Activated gamma-delta T cell treated with Interleukin-2 at 50 U/mL for 16 hours (primary cell): Measurements from ENCODE around the gene NEDD4L.
"Not testable (repeated sequence)": the region's sequence is repeated elsewhere in the genome, so short reads cannot be mapped to it uniquely, and the experiment has no call there.

ENCODE experiments used
- DNase-seq: peaks from one replicate; pipeline ENCODE4 v3.0.0-alpha.2; 2020

Gene NEDD4L

DNA sequence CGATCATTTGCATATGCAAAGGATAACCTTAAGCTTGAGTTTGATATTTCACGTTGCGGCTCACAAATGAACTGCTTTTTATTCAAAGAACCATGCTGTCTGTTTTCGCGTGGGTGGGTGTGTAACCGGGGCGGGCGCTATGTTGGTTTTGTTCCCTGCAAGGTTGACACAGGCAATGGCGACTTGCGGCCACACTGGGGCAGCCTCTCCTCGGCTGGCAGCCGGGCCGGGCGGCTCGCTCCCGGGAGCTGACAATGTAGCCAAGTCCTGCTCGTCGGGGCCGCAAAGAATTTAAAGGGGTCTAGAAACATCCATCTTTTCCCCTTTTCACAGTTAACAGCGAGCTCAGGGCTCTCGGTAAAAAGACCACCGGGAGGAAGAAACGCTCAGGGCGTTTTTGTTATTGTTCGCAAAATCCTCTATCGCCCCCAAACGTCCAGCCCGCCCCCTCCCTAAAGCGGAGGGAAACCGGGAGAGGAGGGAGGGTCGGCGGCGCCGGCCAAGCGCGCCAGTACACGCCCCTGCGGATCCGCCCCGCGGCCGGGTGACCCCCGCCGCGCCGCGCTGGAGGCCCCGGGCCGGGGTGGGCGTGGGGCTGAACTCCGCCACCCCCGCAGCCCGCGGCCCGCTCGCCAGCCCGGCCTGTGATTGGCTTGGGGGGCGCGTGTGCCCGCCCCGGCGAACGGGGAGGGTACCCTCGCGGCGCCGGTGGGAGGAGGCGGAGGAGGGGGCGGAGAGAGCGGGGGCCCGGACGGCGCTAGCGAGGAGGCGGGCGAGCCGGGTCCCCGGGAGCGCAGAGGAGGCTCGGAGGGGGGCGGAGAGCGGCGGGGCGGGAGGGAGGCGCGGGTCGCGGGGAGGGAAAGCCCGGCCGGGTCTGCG, at the start of gene NEDD4L:
TSS of gene NEDD4L (plus strand) at position 736 of the 879 bp plus-strand sequence. CDS start 435 bp downstream, outside the sequence.
- peak; percentile 75 for DNase-seq

DNA sequence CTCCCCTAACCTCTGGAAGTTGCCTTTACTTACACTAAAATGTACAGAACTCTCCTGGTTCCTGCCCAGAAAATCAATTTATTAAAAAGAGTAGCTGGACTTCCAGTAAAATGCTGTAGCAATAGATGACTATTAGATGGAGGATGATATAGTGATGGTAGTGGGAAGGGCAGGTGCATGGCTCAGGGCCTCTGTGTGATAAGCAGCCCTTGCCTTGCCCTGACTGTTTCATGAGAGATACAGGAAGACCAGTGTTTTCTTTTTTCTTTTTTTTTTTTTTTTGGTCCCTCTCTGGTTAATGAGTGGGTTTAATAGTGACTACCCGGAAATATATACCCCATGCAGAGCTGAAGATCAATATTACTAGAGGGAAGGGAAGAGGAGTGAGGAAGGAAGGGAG, 48.7 kb upstream of the NEDD4L start:
- DNase-seq = no peak

DNA sequence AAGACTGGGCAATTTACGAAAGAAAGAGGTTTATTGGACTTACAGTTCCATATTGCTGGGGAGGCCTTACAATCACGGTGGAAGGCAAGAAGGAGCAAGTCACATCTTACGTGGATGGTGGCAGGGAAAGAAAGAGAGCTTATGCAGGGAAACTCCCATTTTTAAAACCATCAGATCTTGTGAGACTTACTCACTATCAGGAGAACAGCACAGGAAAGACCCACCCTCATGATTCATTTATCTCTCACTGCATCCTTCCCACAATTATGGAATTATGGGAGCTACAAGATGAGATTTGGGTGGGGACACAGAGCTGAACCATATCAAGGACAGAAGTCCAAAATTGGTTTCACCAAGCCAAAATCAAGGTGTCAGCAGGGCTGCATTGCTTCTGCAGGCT, 47.1 kb upstream of the NEDD4L start:
- DNase-seq = not testable (repeated sequence)

DNA sequence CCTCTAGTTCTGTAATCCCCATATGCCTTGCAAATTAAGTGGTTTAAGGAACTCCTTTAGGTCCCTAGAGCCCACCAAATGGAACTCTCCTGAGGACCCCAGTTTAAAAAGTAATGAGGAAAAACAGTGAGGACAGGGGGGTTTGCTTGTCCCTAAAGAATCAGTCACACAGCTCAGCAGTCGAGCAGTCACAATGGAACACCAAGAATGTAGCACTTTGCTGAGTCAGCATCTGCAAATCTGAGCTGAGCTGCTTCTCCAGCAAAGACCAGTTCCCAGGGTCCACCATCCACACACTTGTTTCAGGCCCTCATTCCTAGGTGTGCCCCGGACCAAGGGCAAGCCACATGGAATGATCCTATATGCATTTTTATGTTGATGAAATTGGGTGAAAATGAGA, 46.2 kb upstream of the NEDD4L start:
- no peak for DNase-seq

DNA sequence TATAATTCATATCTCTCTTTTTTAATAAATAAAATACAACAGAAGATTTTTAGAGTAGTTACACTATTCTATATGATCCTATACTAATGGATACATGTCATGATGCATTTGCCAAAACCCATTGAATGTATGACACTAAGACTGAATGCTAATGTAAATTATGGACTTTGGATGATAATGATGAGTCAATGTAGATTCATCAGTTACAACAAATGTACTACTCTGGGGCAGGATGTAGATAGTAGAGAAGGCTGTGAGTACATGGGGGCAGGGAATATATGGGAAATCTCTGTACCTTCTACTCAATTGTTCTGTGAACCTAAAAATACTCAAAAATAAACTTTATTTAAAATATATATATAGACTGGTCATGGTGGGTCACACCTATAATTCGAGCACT, 45.6 kb upstream of the NEDD4L start:
- no peak for DNase-seq

DNA sequence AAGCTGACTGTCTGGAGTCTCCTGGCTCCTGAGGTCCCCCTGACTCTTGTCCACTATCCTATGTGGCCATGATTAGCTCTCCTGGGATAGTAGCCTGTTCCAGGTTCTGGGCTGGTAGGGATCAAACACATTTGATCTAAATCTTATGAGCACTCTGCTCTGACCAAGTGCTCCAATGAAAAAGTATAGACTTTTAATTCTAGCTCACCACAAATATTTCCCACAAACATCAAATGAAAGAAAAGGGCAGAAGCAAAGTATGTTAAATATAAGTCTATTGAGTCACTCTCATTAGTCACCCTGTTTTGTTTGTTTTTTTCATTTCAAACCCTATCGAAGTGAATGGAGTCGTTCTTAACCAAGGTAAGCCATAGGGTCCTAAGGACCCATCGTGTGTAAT, 39.7 kb upstream of the NEDD4L start:
- DNase-seq = no peak

DNA sequence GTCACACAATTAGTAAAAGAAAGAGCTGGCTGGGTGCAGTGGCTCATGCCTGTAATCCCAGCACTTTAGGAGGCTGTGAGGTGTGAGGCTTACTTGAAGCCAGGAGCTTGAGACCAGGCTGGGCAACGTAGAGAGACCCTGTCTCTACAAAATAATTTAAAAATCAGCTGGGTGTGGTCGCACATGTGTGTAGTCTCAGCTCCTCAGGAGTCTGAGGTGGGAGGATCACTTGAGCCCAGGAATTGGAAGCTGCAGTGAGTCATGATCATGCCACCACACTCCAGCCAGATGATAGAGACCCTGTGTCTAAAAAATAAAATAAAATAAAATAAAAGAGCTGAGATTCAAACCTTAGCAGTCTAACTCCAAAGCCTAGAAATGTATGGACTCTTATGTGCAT, 39.0 kb upstream of the NEDD4L start:
- DNase-seq = no peak

DNA sequence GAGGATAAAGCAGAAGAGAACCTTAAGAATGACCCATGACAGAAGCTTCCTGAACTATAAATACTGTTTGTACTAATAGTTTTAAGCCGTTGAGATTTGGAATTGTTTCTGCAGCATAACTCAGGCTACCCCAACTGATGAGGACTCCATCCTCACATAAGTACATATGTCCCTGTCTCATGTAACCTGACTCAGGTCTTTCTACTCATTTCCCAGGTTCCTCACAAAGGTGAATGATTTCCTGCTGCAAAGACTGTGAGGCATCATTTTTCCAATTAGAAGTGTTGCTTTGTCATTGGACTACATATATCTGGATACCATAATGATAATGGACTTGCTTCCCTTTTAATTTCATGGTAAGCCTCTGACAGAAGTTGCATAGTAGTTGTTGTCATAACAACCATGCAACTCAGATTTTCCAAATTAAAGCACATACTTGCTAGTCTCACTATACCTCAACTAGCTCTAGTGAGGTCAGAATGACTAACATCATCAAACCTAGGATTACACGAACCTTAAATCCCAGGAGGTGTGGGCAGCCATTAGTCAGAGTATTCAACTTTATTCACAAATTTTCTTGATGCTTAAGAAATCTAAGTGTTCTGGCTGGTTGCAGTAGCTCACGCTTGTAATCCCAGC, 38.0 kb upstream of the NEDD4L start:
- DNase-seq = no peak

DNA sequence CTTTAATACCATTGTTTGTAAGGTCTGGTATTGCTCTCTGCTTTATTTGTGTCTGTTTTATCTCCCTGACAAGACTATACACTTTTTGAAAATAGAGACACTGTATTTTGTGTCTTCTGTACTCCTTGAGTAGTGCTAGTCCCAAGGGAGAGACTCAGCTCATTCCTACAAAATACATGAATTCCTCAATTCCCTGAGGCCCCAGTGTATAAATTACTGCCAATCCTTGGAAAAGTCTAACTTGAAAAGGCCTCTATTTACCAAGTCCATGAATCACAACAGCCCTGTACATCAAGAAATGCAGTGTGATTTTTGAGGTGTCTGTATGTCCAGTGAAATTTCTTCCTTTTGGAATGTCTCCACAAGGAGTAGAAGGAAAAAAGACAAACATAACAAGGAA, 34.9 kb upstream of the NEDD4L start:
- DNase-seq = no peak

DNA sequence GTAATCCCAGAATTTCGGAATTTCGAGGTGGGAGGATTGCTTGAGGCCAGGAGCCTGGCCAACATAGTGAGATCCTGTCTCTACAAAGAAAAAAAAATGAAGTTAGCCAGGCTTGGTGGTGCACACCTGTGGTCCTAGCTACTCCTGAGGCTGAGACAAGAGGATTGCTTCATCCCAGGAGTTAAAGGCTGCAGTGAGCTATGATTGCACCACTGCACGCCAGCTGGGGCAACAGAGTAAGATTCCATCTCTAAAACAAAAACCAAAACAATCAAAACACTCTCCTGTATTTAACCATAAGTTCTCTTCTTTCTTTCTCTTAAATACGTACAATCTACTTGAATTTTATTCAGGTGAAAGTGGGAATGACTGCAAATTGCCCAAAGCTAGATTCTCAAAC, 33.8 kb upstream of the NEDD4L start:
- no peak for DNase-seq

DNA sequence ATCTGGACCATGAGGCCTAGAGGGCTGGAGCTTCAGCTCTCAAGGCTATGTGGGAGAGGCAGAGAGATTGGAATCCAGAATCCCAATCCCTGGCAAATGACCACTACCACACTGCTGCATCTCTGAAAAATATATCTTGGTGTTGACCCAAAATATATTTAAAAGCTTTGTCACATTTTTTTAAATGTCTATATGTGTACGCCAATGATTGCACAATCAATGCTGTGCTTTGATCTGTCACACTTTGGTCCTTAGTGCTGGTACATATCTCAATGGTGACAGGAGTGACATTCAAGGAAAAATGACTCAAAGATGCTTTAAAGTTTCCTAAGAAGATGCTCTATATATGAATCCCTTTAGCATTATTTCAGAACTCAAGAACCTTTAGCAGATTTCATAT, 31.7 kb upstream of the NEDD4L start:
- DNase-seq = no peak

DNA sequence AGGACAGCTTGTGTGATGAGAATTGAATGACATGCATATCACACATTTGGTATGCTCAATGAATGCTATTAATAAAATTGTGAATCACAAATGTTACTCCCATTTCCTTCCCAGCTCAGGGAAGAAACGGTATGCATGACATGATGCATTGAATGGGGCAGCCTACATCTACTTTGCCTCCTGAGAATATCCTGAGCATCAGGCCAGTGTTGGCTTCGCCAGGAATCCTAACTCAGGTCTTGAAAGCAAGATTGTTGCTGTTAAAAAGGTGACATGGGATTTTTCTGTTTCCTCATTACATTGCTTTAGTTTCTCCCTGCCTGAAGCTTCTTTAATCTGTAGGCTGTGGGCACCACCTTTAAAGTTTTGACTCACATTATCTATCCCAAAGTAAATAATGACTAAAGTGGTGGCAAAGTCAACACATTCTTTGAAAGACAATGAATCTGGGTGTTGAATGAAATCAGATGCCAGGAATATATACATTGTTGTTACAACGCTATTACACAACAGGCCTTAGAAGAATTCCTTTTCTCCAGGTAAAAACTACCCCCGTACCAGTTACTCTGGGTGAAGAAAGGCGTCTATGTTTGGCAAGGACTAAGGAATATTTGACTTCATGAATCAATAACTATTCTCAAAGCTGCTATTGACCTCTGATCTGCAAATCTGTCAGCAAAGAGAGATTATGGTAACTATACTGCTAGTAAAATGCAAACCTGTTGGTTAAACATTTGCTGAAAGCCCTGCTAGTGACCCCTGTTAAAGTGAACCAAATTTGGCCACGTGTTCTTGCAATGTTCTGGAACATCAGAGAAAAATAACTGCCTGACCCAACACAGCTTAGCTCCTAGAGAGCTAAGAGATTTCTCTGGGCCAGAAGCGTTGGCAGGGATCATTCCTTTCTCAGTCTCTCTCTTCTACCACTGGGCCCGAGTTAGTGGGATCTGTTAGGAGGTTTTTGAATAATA, 30.5 kb upstream of the NEDD4L start:
- DNase-seq = no peak

DNA sequence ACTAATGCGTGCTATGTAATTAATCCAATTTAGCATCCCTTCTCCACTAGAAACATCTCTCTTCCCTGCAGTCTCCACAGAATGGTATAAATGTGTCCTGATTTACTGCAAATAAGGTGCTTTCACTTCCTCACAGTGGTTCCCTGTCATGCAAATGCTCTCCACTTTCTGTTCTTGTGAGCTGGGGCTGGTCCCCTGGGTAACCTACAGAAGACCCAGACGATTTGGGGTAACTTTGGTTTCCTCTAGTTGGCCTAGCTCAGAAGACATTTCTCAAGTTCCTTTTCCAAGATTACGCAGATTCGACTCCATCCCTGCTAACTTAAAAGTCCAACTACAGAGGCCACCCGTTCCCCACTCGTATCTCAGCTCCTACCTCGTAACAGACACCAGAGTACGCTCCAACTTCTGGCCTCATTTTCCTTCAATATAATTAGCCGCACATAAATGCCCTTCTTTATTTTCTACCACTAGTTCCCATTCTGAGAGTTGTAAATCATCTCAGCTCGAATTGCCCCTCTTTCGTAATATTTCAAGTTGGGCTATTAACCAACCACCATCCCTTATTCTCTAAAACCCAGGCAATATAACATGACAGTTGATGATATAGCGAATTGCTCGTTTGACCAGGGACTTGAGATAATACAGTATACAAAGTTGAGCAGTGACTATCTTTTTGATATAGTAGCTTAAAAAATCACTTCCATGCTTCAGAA, 28.8 kb upstream of the NEDD4L start:
- DNase-seq = no peak

DNA sequence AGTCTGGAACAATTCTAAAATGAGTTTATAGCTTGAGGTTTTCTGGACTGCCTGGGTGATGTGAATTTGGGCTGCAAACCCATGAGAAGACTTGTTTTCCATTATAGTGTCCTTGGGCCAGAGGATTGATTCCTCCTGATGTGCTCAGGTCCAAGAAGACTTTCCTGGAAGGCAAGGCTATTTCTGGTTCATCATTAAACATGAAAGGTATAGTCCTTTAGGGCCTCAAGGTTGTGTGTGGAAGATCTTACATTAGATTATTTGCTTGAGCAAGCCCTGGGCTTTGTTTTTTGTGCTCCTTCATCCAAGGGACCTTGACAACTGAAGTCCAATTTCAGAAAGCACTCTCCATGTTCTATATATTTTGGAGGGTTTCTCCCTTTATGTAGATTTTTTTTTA, 26.8 kb upstream of the NEDD4L start:
- no peak for DNase-seq

DNA sequence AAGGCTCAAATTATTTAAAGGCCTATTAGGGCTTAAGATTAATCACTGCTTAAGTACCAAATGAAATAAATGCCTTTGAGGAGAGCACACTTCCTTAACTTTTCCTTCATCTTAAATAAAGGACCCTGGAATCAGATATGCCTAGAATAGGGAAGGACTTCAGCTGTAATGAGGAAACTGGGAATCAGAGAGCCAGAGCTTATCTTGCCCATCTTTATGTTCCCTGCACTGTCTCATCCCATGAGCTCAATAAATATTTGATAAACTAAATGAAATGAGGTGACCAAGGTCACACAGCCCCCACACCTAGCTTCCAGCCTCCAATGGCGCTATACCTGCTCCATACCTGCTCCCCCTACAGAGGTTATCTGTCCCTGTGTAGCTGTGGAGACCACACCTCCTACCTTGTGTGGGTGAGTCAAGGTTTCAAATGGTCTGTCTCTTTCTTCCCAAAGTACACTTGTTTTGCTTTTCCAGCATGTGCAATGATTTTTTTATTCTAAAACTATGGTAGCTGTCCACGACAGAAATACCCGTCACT, 23.4 kb upstream of the NEDD4L start:
- DNase-seq = no peak

DNA sequence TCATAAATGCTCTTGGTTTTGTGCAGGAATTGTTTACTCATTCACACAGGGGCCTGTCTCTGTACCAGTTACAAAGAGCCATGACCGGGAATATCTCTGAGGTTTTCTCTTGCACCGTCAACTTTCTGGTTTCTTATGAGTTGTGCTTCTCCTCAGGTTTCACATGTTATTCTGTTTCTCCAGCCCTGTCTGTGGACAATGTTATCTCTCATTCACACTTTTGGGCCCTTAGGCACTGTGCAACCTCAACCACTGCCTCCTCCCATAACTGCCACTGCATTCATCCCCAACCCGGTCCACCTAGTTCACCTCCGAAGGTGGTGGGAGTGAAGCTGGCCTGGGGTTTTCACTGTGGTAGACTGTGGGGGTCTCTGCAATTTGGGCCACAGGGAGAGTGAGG, 22.5 kb upstream of the NEDD4L start:
- DNase-seq = no peak

DNA sequence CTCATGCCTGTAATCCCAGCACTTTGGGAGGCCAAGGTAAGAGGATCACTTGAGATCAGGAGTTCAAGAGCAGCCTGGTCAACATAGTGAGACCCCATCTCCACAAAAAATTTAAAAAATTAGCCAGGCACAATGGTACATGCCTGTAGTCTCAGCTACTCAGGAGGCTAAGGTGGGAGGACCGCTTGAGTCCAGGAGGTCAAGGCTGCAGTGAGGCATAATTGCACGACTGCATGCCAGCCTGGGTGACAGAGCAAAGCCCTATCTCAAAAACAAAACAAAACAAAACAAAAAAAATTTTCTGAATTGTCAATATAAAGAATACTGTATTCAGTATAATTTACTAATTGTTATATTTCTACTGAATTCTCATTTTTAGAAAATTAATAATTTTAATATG, 20.9 kb upstream of the NEDD4L start:
- no peak for DNase-seq

DNA sequence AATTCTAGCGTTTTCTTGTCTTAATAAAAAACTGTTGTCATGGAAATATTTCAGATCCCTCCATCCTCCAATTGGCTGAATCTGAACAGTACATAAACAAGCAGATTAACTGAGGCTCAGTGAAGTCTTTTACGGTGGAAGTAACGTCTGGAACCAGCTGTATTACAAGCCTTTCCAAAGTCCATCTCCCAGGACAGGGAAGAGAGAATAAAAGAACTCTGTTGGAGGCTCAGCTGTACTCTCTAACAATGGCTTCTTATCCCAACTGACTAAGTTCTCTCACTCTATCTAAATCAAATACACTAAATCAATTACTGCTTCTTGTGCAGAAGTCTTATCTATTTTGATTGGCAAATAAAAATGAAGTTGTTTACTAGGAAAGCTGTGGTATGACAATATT, 19.9 kb upstream of the NEDD4L start:
- no peak for DNase-seq

DNA sequence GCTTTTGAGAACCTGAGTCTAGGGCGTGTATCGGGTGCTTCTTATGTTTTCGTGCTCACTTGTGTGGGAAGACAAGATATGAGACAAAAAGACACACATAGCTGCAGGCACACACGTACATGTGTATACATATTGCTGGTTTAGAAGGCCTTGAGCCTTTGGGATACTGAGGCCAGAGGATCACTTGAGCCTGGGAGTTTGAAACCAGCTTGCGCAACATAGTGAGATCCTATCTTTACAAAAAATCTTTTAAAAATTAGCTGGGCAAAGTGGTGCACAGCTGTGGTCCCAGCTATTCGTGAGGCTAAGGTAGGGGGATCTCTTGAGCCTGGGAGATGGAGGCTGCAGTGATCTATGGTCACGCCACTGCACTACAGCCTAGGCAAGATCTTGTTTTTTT, 18.8 kb upstream of the NEDD4L start:
- DNase-seq = no peak

DNA sequence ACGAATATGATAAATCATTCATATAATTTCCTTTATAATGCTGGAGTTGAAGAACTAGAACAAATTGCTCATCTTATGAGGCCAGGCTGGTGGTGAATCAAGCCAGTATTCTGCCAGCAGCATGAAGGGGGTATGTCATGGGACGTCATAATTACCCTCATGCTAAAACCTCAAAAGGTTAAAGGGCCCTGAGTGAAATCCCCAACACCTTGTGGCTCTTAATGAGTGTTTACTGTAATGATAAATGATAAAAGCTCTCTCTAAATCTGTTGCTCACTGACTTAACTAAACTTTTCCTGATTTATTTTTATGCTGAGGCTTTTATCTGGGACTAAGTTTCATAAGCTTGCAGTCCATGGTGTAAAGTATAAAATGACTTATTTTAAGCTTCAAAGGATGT, 18.3 kb upstream of the NEDD4L start:
- DNase-seq = no peak

DNA sequence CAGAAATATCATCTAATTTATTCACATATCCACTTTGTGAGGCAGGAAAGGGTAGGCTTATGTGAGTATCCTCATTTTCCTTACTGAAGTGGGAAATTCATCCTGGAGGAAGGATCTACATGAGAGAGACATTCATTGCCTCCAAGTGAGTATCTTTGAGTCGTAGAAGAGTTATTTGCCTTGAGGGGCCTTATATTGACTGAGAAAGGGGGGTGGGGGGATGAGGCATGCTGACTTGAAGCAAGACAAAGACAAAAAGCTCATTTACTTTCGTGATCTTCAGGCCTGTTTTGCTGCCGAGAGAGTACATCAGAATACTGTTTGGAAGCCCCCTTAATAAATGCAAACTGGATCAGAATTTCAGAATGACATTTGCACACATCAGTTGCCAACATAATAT, 17.6 kb upstream of the NEDD4L start:
- DNase-seq = no peak

DNA sequence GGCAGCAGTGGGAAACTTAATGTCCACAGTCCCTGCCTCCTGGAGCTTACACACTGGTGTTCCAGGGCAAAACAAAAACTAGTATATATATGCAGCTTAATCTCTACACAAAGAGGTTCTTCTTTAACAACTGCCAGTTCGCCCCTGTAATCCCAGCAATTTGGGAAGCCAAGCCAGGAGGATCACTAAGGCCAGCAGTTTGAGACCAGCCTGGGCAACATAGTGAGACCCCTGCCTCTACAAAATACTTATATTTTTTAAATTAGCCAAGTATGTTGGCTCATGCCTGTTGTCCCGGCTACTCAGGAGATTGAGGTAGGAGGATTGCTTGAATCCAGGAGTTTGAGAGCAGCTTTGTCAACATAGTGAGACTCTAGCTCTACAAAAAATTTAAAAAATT, 17.2 kb upstream of the NEDD4L start:
- no peak for DNase-seq
